SK-N-SH treated with all-trans-retinoic acid at 6 μM for 48 hours (cell line): ENCODE results near the gene MLIP.

ENCODE experiments used
- ATAC-seq: fragments of 200-7000 bp; cut with Tn5 transposase; 3 replicates; pipeline ENCODE4 v1.9.1; 2020; ENCODE audit warnings: mild to moderate bottlenecking, moderate library complexity
- BACH2 ChIP-seq: fragments of 250-450 bp; sonication (Bioruptor Pico); IDR thresholded peaks from 2 replicates; pipeline ENCODE4 v1.9.0; 2021; ENCODE audit warnings: mild to moderate bottlenecking, borderline replicate concordance
- CREB5 ChIP-seq: fragments of 250-450 bp; sonication (Bioruptor Pico); IDR thresholded peaks from 2 replicates; pipeline ENCODE4 v1.5.1; 2020; ENCODE audit warnings: low read depth, mild to moderate bottlenecking, moderate library complexity
- CSDC2 ChIP-seq: fragments of 250-450 bp; sonication (Bioruptor Pico); IDR thresholded peaks from 2 replicates; pipeline ENCODE4 v1.5.0; 2020; ENCODE audit warnings: mild to moderate bottlenecking, moderate library complexity
- ISL1 ChIP-seq: fragments of 250-450 bp; sonication (Bioruptor Pico); IDR thresholded peaks from 2 replicates; pipeline ENCODE4 v2.1.2; 2022; ENCODE audit warnings: mild to moderate bottlenecking, moderate library complexity
- SNAI2 ChIP-seq: fragments of 250-450 bp; sonication (Bioruptor Pico); IDR thresholded peaks from 2 replicates; pipeline ENCODE4 v1.5.0; 2020; ENCODE audit warnings: mild to moderate bottlenecking, moderate library complexity
- ZFP30 ChIP-seq: fragments of 450-650 bp; formaldehyde crosslinking; IDR thresholded peaks from 2 replicates; pipeline ENCODE4 v1.5.0; 2022; ENCODE audit warnings: mild to moderate bottlenecking, moderate library complexity
- ZNF70 ChIP-seq: fragments of 450-650 bp; formaldehyde crosslinking; IDR thresholded peaks from 2 replicates; pipeline ENCODE4 v1.5.0; 2020; ENCODE audit warnings: mild to moderate bottlenecking, moderate library complexity

Gene MLIP

GRCh38 chr6:54310377-54311152 lies 199.3 kb downstream of the MLIP start (continued):
- TF ChIP-seq CREB5 (CRISPR knock-in tag) = no peak
- TF ChIP-seq ZNF70 (CRISPR knock-in tag) = no peak
- no peak for TF ChIP-seq ZFP30 (CRISPR knock-in tag)
- no peak for TF ChIP-seq BACH2 (CRISPR knock-in tag)
- TF ChIP-seq SNAI2 = no peak
- TF ChIP-seq ISL1 = no peak
- TF ChIP-seq CSDC2 (CRISPR knock-in tag) = no peak

DNA sequence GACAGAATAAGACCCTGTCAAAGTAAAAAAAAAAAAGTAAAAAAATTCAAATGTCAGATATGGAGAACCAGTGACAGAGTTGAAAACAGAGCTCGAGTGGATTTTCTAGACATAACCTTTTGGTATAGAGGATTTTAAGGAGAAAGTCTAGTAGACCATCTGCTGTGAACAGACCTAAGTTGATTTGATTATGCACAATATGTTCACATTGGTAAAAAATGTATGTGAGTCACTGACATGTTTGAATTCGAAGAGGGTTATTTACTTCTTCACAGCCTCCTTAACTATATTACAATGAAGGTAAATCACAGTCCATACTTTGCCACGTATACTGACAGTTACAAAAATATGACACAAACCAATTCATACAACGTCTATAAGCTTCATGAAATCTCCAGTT lies 204.4 kb downstream of the MLIP start:
- TF ChIP-seq BACH2 (CRISPR knock-in tag) = no peak
- ATAC-seq = no peak
